CD14-positive monocyte (primary cell): ENCODE results near the gene TAOK1. TPM values are rescaled to one million over a fixed set of nuclear protein-coding genes. Genes with fewer than 3 reads are reported as not detected.

Experiments used
- DNase-seq, 3 donors: peaks; one replicate each; pipeline ENCODE4 v3.0.0-alpha.2; 2011 to 2022
- H2AFZ ChIP-seq: 2 replicates; pipeline ENCODE4 v1.6.0; 2012; ENCODE audit warnings: mild to moderate bottlenecking, low read depth, low read length, inconsistent platforms; ENCODE audit not compliant: insufficient read depth, poor library complexity, severe bottlenecking
- H3K27ac ChIP-seq, 2 donors: 1 replicate in 1 of 2; 2 replicates in 1 of 2; pipeline ENCODE4 v1.5.1; 2012 to 2013; ENCODE audit warnings: low read length in 2 of 2, control low read depth in 1 of 2, inconsistent platforms in 1 of 2, low read depth in 1 of 2, mild to moderate bottlenecking in 1 of 2
- H3K27me3 ChIP-seq, 2 donors: one replicate each; pipeline versions ENCODE4 v1.6.0 to v1.6.1; 2011 to 2013; ENCODE audit warnings: low read length in 2 of 2; ENCODE audit not compliant: control insufficient read depth in 2 of 2, insufficient read depth in 2 of 2
- H3K36me3 ChIP-seq, 2 donors: replicated peaks in 1 of 2; 1 replicate in 1 of 2; 2 replicates in 1 of 2; pipeline versions ENCODE4 v1.5.1 to v1.6.1; 2012 to 2013; ENCODE audit warnings: low read length in 2 of 2, control low read depth in 1 of 2, inconsistent platforms in 1 of 2, mild to moderate bottlenecking in 1 of 2; ENCODE audit not compliant: insufficient read depth in 2 of 2, control insufficient read depth in 1 of 2
- H3K4me1 ChIP-seq, 2 donors: 1 replicate in 1 of 2; 2 replicates in 1 of 2; pipeline versions ENCODE4 v1.5.1 to v1.6.1; 2012 to 2013; ENCODE audit warnings: low read length in 2 of 2, control low read depth in 1 of 2, inconsistent platforms in 1 of 2, mild to moderate bottlenecking in 1 of 2, moderate library complexity in 1 of 2; ENCODE audit not compliant: insufficient read depth in 2 of 2, control insufficient read depth in 1 of 2
- H3K4me2 ChIP-seq: replicated peaks from 2 replicates; pipeline ENCODE3; 2012; ENCODE audit warnings: low read length, moderate library complexity, mild to moderate bottlenecking; ENCODE audit not compliant: poor library complexity, severe bottlenecking; ENCODE audit errors: extremely low read depth
- H3K4me3 ChIP-seq, 3 experiments: fragments of 200-600 bp in 1 of 3; sonication (generic) in 1 of 3; replicated peaks in 1 of 3; 1 replicate in 2 of 3; 2 replicates in 1 of 3; pipeline ENCODE4 v1.5.1; 2011 to 2013; ENCODE audit warnings: low read length in 3 of 3, mild to moderate bottlenecking in 3 of 3, control low read depth in 2 of 3, low read depth in 2 of 3, inconsistent platforms in 1 of 3, moderate library complexity in 1 of 3
- H3K79me2 ChIP-seq: 2 replicates; pipeline ENCODE4 v1.6.0; 2012; ENCODE audit warnings: mild to moderate bottlenecking, control low read depth, inconsistent platforms, low read length, moderate library complexity; ENCODE audit not compliant: insufficient read depth
- H3K9ac ChIP-seq: 2 replicates; pipeline ENCODE4 v1.6.0; 2017; ENCODE audit warnings: low read length, mild to moderate bottlenecking; ENCODE audit not compliant: insufficient read depth, poor library complexity, severe bottlenecking
- H3K9me3 ChIP-seq, 2 donors: replicated peaks in 1 of 2; 1 replicate in 1 of 2; 2 replicates in 1 of 2; pipeline versions ENCODE4 v1.5.1 to v1.6.1; 2012 to 2013; ENCODE audit warnings: low read length in 2 of 2, control low read depth in 1 of 2; ENCODE audit not compliant: control insufficient read depth in 1 of 2, insufficient read depth in 1 of 2
- H4K20me1 ChIP-seq: 2 replicates; pipeline ENCODE4 v1.6.0; 2012; ENCODE audit warnings: mild to moderate bottlenecking, low read length, control low read depth, moderate library complexity; ENCODE audit not compliant: insufficient read depth
- H3K27ac Mint-ChIP-seq, 7 donors: one replicate each; pipeline ENCODE4 v1.8.0; 2020; ENCODE audit warnings: mild to moderate bottlenecking in 7 of 7, mixed read lengths in 7 of 7, moderate library complexity in 6 of 7, inconsistent platforms in 2 of 7
- H3K27me3 Mint-ChIP-seq, 3 donors: one replicate each; pipeline ENCODE4 v1.8.0; 2021 to 2022; ENCODE audit warnings: low read depth in 3 of 3, mild to moderate bottlenecking in 3 of 3, mixed read lengths in 3 of 3, moderate library complexity in 3 of 3, inconsistent platforms in 1 of 3
- H3K36me3 Mint-ChIP-seq, 2 donors: one replicate each; pipeline ENCODE4 v1.8.0; 2020; ENCODE audit warnings: mixed read lengths in 2 of 2, inconsistent platforms in 1 of 2, mild to moderate bottlenecking in 1 of 2
- H3K4me1 Mint-ChIP-seq: one replicate; pipeline ENCODE4 v1.8.0; 2020; ENCODE audit warnings: mild to moderate bottlenecking, mixed read lengths
- H3K4me3 Mint-ChIP-seq, 2 donors: one replicate each; pipeline ENCODE4 v1.8.0; 2020; ENCODE audit warnings: mild to moderate bottlenecking in 2 of 2, mixed read lengths in 2 of 2, moderate library complexity in 1 of 2
- H3K9me3 Mint-ChIP-seq, 7 donors: one replicate each; pipeline ENCODE4 v1.8.0; 2020 to 2022; ENCODE audit warnings: mixed read lengths in 7 of 7, mild to moderate bottlenecking in 6 of 7, moderate library complexity in 6 of 7, inconsistent platforms in 2 of 7
- CTCF ChIP-seq: fragments of 200-600 bp; IDR thresholded peaks from one replicate; pipeline ENCODE4 v1.8.0; 2022; ENCODE audit warnings: antibody characterized with exemption, mild to moderate bottlenecking
- WGBS: methylation state at CpG from one replicate; pipeline ENCODE4 v1.1.5; 2013; ENCODE audit warnings: missing lambda C conversion rate; ENCODE audit not compliant: insufficient coverage; 5-methylcytosine and 5-hydroxymethylcytosine counted together
- intact Hi-C, 2 donors: fragments of 100-400 bp; cut with micrococcal nuclease; formaldehyde crosslinking; loops; one replicate each; pipeline versions ENCODE4 v1.15.0 to v1.15.1; 2023
- polyA plus RNA-seq, 3 donors: library from polyadenylated mRNA; depleted of rRNA in 1 of 3; unstranded in 2 of 3; stranded (reverse) in 1 of 3; fragments of 300-500 nt in 2 of 3; fragments of >200 nt in 1 of 3; fragmentation: Illumina TruSeq in 2 of 3; gene quantifications; 1 replicate in 2 of 3; 2 replicates in 1 of 3; pipeline ENCODE4 v1.2.3, GENCODE V29; 2012 to 2021

Gene TAOK1
- polyA plus RNA-seq, 3 donors, result 2.4 to 13.9 (median 4.8) TPM

- intact Hi-C loops, result loop anchor here in 1 of 2 donors (5.0 kb wide), 1 partner anchor 94 kb away; no protein-coding TSS in a partner anchor
- Mint-ChIP-seq H3K4me3 (peak overlapping the region; percentile 94 to 98), H3K27me3 (no peaks in the 10 kb centered on the region), H3K36me3 (peaks cover 0 to 17% of the 10 kb centered on the region in 2 donors), H3K4me1 (peaks cover 36% of the 10 kb centered on the region), H3K27ac (peak overlapping the region; percentile 88 to 97 (median 96)), H3K9me3 (no peaks in the 10 kb centered on the region)
- peaks cover 61% of the 10 kb centered on the region for H3K79me2 ChIP-seq
- TF ChIP-seq CTCF, result no peak
- H3K4me2 ChIP-seq, result peak overlapping the region; percentile 98
- H3K9me3 ChIP-seq, result no peaks in the 10 kb centered on the region
- H3K4me1 ChIP-seq, result peaks cover 15 to 38% of the 10 kb centered on the region in 2 donors
- H2AFZ ChIP-seq, result peak overlapping the region; percentile 99
- H3K27me3 ChIP-seq, result no peaks in the 10 kb centered on the region
- H3K27ac ChIP-seq, result peak overlapping the region; percentile 73 to 89
- peak overlapping the region; percentile 74 to 100 (median 97) for H3K4me3 ChIP-seq
- peaks cover 33% of the 10 kb centered on the region for H4K20me1 ChIP-seq
- DNase-seq, result peak; percentile 49 to 69 (median 64)
- WGBS, result 0% methylated on average over 9 of the region's 28 CpGs
- H3K9ac ChIP-seq, result peak overlapping the region; percentile 97
- no peaks in the 10 kb centered on the region for H3K36me3 ChIP-seq
Observed at GRCh38 chr17:29390851-29391631, 878 bp downstream of the TAOK1 start.

GRCh38 chr17:29393436-29393835 is 3.3 kb downstream of the TAOK1 start:
- DNase-seq, result peak in 2 of 3 donors; percentile 53 to 63
- H3K36me3 Mint-ChIP-seq, result peaks cover 2 to 29% of the 10 kb centered on the region in 2 donors
- peak overlapping the region; percentile 51 to 88 (median 77) for H3K27ac Mint-ChIP-seq
- Histone ChIP-seq H3K27ac (peak overlapping the region in 1 of 2 donors; percentile 63), H3K9ac (no peak overlapping the region), H2AFZ (no peak overlapping the region), H3K36me3 (peaks cover 6 to 8% of the 10 kb centered on the region in 2 donors), H3K4me1 (peaks cover 15 to 38% of the 10 kb centered on the region in 2 donors), H3K27me3 (no peaks in the 10 kb centered on the region), H3K9me3 (no peaks in the 10 kb centered on the region), H3K4me2 (peak overlapping the region; percentile 4), H3K79me2 (peaks cover 85% of the 10 kb centered on the region), H3K4me3 (peak overlapping the region in 1 of 3 experiments; percentile 1), H4K20me1 (peaks cover 49% of the 10 kb centered on the region)
- H3K9me3 Mint-ChIP-seq, result no peaks in the 10 kb centered on the region
- peaks cover 0 to 2% (median 0%) of the 10 kb centered on the region in 3 donors for H3K27me3 Mint-ChIP-seq
- no peak for TF ChIP-seq CTCF
- peaks cover 36% of the 10 kb centered on the region for H3K4me1 Mint-ChIP-seq
- intact Hi-C loops, result loop anchor here in 1 of 2 donors (5.0 kb wide), 1 partner anchor 96 kb away; no protein-coding TSS in a partner anchor
- peak overlapping the region in 1 of 2 donors; percentile 7 for H3K4me3 Mint-ChIP-seq
